ENCODE measurements around the gene TMC2. TPM values are rescaled to one million over a fixed set of nuclear protein-coding genes. Genes with fewer than 3 reads are reported as not detected.

Gene TMC2
- total and polyA plus RNA-seq, 7 donors = 0.03 to 0.25 (median 0.12) TPM; not detected in 2

DNA sequence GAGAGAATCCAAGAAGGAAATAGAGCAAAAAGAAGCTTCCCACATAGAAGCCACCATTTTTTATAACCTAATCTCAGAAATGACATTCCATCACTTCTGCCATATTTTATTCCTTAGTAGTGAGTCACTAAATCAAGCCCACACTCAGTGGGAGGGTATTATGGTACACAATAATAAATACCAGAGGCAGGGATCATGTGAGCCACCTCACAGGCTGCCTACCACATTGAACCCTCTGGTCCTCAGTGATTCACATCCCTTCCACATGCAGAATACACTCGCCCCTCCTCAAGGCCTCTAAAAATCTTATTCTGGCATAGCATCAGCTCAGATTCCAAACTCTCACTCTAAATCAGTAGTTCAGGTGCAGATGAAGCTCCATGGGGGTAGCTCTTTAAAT is 49.4 kb downstream of the TMC2 start:
- intact Hi-C loops (cut with DNase I) = no loop called here
- DNase-seq = no peak
- ATAC-seq = no peak
- TF ChIP-seq, protein P1, sequence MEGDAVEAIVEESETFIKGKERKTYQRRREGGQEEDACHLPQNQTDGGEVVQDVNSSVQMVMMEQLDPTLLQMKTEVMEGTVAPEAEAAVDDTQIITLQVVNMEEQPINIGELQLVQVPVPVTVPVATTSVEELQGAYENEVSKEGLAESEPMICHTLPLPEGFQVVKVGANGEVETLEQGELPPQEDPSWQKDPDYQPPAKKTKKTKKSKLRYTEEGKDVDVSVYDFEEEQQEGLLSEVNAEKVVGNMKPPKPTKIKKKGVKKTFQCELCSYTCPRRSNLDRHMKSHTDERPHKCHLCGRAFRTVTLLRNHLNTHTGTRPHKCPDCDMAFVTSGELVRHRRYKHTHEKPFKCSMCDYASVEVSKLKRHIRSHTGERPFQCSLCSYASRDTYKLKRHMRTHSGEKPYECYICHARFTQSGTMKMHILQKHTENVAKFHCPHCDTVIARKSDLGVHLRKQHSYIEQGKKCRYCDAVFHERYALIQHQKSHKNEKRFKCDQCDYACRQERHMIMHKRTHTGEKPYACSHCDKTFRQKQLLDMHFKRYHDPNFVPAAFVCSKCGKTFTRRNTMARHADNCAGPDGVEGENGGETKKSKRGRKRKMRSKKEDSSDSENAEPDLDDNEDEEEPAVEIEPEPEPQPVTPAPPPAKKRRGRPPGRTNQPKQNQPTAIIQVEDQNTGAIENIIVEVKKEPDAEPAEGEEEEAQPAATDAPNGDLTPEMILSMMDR (IDR thresholded peaks at IDR 0.05) = no peak
- Histone ChIP-seq H3K4me1 (no peaks in the 10 kb centered on the region), H3K27me3 (ENCODE audit: insufficient read depth in 3 of 3, low read length in 2 of 3) (peaks cover 0 to 4% (median 0%) of the 10 kb centered on the region in 3 donors), H3K36me3 (ENCODE audit: insufficient read depth in 1 of 2, low read depth in 1 of 2) (no peaks in the 10 kb centered on the region), H3K27ac (no peak overlapping the region), H3K9me3 (no peaks in the 10 kb centered on the region), H3K4me3 (no peak overlapping the region)
- WGBS, 3 donors = 59 to 71% (median 68%) methylated on average over 1 of the region's 1 CpG

DNA sequence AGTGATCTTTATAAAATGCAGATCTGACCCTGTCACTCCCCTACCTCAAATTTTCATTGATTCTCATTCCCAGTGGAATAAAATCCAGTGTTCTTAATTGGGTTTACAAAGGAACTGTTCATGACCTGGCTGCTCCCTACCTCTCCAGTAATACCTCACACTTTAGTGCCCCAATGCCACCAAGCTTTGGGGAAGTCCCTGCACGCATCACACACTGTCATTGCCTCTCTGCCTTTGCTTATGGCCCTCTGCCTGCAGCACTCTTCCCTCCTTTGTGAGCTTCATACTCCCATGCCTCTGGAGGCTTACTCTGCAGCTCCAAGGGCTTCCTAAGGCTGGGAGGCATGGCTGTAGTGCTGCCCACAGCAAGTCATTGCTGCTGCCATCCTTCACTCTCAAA is 57.4 kb downstream of the TMC2 start:
- WGBS, 3 donors = 59 to 74% (median 63%) methylated on average over 1 of the region's 1 CpG
- DNase-seq = no peak
- intact Hi-C loops (cut with DNase I) = no loop called here
- Histone ChIP-seq H3K9me3 (no peaks in the 10 kb centered on the region), H3K4me3 (no peak overlapping the region), H3K4me1 (no peaks in the 10 kb centered on the region), H3K36me3 (ENCODE audit: insufficient read depth in 1 of 2, low read depth in 1 of 2) (no peaks in the 10 kb centered on the region), H3K27ac (no peak overlapping the region), H3K27me3 (ENCODE audit: insufficient read depth in 3 of 3, low read length in 2 of 3) (peaks cover 0 to 19% (median 1%) of the 10 kb centered on the region in 3 donors)
- ATAC-seq = no peak
- TF ChIP-seq, protein P1 (IDR thresholded peaks at IDR 0.05) = no peak

DNA sequence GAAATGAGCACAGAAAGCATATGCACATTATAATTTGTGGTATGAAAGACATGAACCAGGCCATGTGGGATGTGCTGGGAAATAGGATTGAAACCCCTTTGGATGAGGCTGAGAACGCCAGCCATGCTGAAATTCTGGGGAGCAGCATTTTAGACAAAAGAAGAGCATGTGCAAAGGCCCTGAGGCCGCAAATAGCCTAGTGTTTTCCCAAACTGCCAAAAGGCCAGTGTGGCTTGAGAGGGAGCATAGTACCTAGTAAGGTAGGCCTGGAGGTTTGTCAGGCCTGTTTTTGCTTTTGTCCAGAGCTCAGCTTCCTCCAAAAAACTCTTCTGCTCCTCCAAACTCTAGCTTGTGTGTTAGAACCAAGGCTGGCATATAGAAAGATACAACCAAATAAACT is 58.7 kb downstream of the TMC2 start:
- TF ChIP-seq, protein P1 (IDR thresholded peaks at IDR 0.05) = no peak
- Histone ChIP-seq H3K27me3 (ENCODE audit: insufficient read depth in 3 of 3, low read length in 2 of 3) (peaks cover 0 to 19% (median 1%) of the 10 kb centered on the region in 3 donors), H3K27ac (no peak overlapping the region), H3K4me3 (no peak overlapping the region), H3K4me1 (no peaks in the 10 kb centered on the region), H3K9me3 (no peaks in the 10 kb centered on the region), H3K36me3 (ENCODE audit: insufficient read depth in 1 of 2, low read depth in 1 of 2) (no peaks in the 10 kb centered on the region)
- intact Hi-C loops (cut with DNase I) = no loop called here
- 85 to 89% (median 88%) methylated on average over 2 of the region's 2 CpGs for WGBS, 3 donors
- DNase-seq = no peak
- no peak for ATAC-seq

DNA sequence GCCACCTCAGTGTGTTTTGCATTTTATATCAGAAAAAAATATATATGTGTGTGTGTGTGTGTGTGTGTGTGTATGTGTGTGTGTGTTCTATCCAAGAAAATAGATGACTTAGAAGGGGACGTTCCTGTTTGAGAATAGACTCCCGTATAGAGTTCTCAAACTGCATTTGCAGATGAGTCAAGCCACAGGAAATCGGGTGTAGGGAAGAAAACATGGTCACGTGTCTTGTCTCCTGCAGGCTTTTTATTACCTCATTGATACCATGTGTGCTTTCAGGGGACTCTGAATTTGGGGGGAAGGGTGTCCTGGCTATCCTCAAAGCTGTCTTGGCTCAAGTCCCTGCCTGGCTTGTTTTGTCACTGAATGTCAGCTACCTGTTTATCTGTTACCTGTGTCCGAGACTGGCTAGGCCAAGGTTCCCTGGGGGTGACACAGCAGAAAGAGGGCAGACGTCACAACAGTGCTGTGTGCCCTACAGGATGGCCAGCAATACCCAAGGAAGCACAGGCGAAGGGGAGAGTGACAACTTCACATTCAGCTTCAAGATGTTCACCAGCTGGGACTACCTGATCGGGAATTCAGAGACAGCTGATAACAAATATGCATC is 60.4 kb downstream of the TMC2 start:
- peaks cover 0 to 19% (median 1%) of the 10 kb centered on the region in 3 donors for H3K27me3 ChIP-seq (ENCODE audit: insufficient read depth in 3 of 3, low read length in 2 of 3)
- TF ChIP-seq, protein P1 (IDR thresholded peaks at IDR 0.05) = no peak
- H3K27ac ChIP-seq = no peak overlapping the region
- no peaks in the 10 kb centered on the region for H3K36me3 ChIP-seq (ENCODE audit: insufficient read depth in 1 of 2, low read depth in 1 of 2)
- H3K4me3 ChIP-seq = no peak overlapping the region
- WGBS, 3 donors = 46 to 57% (median 56%) methylated on average over 8 of the region's 8 CpGs
- ATAC-seq (no peak), DNase-seq (no peak)
- H3K4me1 ChIP-seq = no peaks in the 10 kb centered on the region
- intact Hi-C loops (cut with DNase I) = no loop called here
- no peaks in the 10 kb centered on the region for H3K9me3 ChIP-seq
